Measurements from ENCODE around the gene PHF21A.

DNA sequence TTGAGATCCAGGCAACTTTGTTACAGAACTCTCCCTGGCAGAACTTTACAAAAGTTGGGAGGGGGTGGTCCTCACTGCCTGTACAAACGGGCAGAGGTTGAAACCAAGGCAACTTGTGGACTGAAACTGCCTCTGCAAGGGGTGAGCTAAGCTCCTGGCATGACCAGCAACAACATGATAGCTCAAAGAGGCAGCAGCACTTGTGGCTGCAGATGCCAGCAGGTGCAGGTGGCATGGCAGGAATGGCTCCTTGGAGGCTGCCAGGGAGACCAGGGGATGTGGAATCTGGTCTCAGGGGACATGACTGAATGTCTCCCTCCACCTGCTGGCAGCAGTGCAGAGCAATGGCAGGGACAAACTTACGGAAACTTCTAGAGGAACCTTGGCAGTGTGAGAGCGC is 38.8 kb upstream of the PHF21A start:
- TF ChIP-seq, protein P1, sequence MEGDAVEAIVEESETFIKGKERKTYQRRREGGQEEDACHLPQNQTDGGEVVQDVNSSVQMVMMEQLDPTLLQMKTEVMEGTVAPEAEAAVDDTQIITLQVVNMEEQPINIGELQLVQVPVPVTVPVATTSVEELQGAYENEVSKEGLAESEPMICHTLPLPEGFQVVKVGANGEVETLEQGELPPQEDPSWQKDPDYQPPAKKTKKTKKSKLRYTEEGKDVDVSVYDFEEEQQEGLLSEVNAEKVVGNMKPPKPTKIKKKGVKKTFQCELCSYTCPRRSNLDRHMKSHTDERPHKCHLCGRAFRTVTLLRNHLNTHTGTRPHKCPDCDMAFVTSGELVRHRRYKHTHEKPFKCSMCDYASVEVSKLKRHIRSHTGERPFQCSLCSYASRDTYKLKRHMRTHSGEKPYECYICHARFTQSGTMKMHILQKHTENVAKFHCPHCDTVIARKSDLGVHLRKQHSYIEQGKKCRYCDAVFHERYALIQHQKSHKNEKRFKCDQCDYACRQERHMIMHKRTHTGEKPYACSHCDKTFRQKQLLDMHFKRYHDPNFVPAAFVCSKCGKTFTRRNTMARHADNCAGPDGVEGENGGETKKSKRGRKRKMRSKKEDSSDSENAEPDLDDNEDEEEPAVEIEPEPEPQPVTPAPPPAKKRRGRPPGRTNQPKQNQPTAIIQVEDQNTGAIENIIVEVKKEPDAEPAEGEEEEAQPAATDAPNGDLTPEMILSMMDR (IDR thresholded peaks at IDR 0.05; ENCODE audit: insufficient read depth, low read length, poor library complexity, severe bottlenecking) = no peak
- no peak for TF ChIP-seq EZH2phosphoT487 (conservative IDR thresholded peaks at IDR 0.05; ENCODE audit: low read length)
